ENCODE measurements around the gene AURKB. TPM values are rescaled to one million over a fixed set of nuclear protein-coding genes. Genes with fewer than 3 reads are reported as not detected.

The AURKB gene
- total RNA-seq, 2 experiments from 2014 or later: 197 to 234 TPM

GRCh38 chr17:8189711-8190477 is 20.5 kb downstream of the AURKB start, which contains the start of gene BORCS6:
Gene BORCS6 (minus strand): TSS chr17:8190180. CDS start chr17:8190140, 40 bp downstream.
- ATAC-seq: peak; percentile 70
- Mint-ChIP-seq H3K4me3 (no peak within 1 kb of the TSS), H3K27ac (no peak within 1 kb of the TSS), H3K4me1 (peaks cover 10% of the 10 kb centered on the region), H3K27me3 (no peaks in the 10 kb centered on the region), H3K9me3 (ENCODE audit: low read depth) (no peaks in the 10 kb centered on the region), H3K36me3 (no peaks in the 10 kb centered on the region)
- peak; percentile 99 for DNase-seq
- CTCF ChIA-PET: interaction anchor here (0.7 to 11.4 kb wide), 18 partner anchors 9 to 194 kb away, joined by 3 to 124 read pairs (median 4); partner anchors contain the start of genes AURKB and CTC1

GRCh38 chr17:8189041-8189710 is 21.2 kb downstream of the AURKB start:
- ATAC-seq: no peak
- no peaks in the 10 kb centered on the region for H3K9me3 Mint-ChIP-seq (ENCODE audit: low read depth)
- H3K4me3 Mint-ChIP-seq: no peak overlapping the region
- H3K27ac Mint-ChIP-seq: no peak overlapping the region
- H3K36me3 Mint-ChIP-seq: no peaks in the 10 kb centered on the region
- CTCF ChIA-PET: interaction anchor here (0.8 to 11.4 kb wide), 13 partner anchors 10 to 556 kb away, joined by 3 to 124 read pairs (median 3); partner anchors contain the start of genes AURKB, CTC1 and SLC25A35
- peaks cover 12% of the 10 kb centered on the region for H3K4me1 Mint-ChIP-seq
- H3K27me3 Mint-ChIP-seq: no peaks in the 10 kb centered on the region
- peak; percentile 57 for DNase-seq

GRCh38 chr17:8188263-8188839 is 22.0 kb downstream of the AURKB start:
- no peaks in the 10 kb centered on the region for H3K27me3 Mint-ChIP-seq
- no peak for ATAC-seq
- no peaks in the 10 kb centered on the region for H3K36me3 Mint-ChIP-seq
- CTCF ChIA-PET: interaction anchor here (0.8 to 11.4 kb wide), 15 partner anchors 12 to 557 kb away, joined by 3 to 124 read pairs (median 4); partner anchors contain the start of genes CTC1, SLC25A35 and TMEM107
- peak; percentile 59 for DNase-seq
- H3K4me1 Mint-ChIP-seq: peaks cover 16% of the 10 kb centered on the region
- H3K4me3 Mint-ChIP-seq: no peak overlapping the region
- no peak overlapping the region for H3K27ac Mint-ChIP-seq
- no peaks in the 10 kb centered on the region for H3K9me3 Mint-ChIP-seq (ENCODE audit: low read depth)

GRCh38 chr17:8187517-8188262 is 22.7 kb downstream of the AURKB start:
- CTCF ChIA-PET: interaction anchor here (1.1 to 11.4 kb wide), 17 partner anchors 8 to 558 kb away, joined by 3 to 124 read pairs (median 5); partner anchors contain the start of genes CTC1, HES7, PFAS and TMEM107
- Mint-ChIP-seq H3K27ac (no peak overlapping the region), H3K27me3 (peaks cover 4% of the 10 kb centered on the region), H3K36me3 (no peaks in the 10 kb centered on the region), H3K4me1 (peaks cover 16% of the 10 kb centered on the region), H3K4me3 (no peak overlapping the region), H3K9me3 (ENCODE audit: low read depth) (no peaks in the 10 kb centered on the region)
- peak; percentile 96 for DNase-seq
- ATAC-seq: peak; percentile 37

- H3K27me3 Mint-ChIP-seq: peaks cover 6% of the 10 kb centered on the region
These were observed 23.4 kb downstream of the AURKB start for GRCh38 chr17:8186787-8187516.

GRCh38 chr17:8186446-8186786 is 24.0 kb downstream of the AURKB start:
- Mint-ChIP-seq H3K4me1 (peaks cover 16% of the 10 kb centered on the region), H3K27ac (no peak overlapping the region), H3K4me3 (no peak overlapping the region), H3K36me3 (no peaks in the 10 kb centered on the region), H3K27me3 (peaks cover 6% of the 10 kb centered on the region), H3K9me3 (ENCODE audit: low read depth) (no peaks in the 10 kb centered on the region)
- no peak for ATAC-seq
- CTCF ChIA-PET: interaction anchor here (1.5 to 11.4 kb wide), 13 partner anchors 10 to 67 kb away, joined by 3 to 124 read pairs (median 11); partner anchors contain the start of genes AURKB, CTC1, HES7 and PFAS
- DNase-seq: no peak

More at GRCh38 chr17:8186787-8187516, 23.4 kb downstream of the AURKB start:
- H3K36me3 Mint-ChIP-seq: no peaks in the 10 kb centered on the region
- H3K27ac Mint-ChIP-seq: no peak overlapping the region
- ATAC-seq (peak; percentile 46), DNase-seq (peak; percentile 97)
- no peak overlapping the region for H3K4me3 Mint-ChIP-seq
- H3K4me1 Mint-ChIP-seq: peaks cover 16% of the 10 kb centered on the region
- no peaks in the 10 kb centered on the region for H3K9me3 Mint-ChIP-seq (ENCODE audit: low read depth)
- CTCF ChIA-PET: interaction anchor here (1.1 to 11.4 kb wide), 16 partner anchors 9 to 67 kb away, joined by 3 to 124 read pairs (median 8); partner anchors contain the start of genes AURKB, CTC1, HES7 and PFAS

GRCh38 chr17:8185582-8186445 is 24.6 kb downstream of the AURKB start:
- Mint-ChIP-seq H3K27ac (no peak overlapping the region), H3K4me1 (peaks cover 16% of the 10 kb centered on the region), H3K4me3 (no peak overlapping the region), H3K36me3 (no peaks in the 10 kb centered on the region), H3K27me3 (peaks cover 6% of the 10 kb centered on the region), H3K9me3 (ENCODE audit: low read depth) (no peaks in the 10 kb centered on the region)
- CTCF ChIA-PET: interaction anchor here (1.5 to 11.4 kb wide), 13 partner anchors 10 to 66 kb away, joined by 3 to 124 read pairs (median 11); partner anchors contain the start of genes AURKB, CTC1, HES7 and PFAS
- DNase-seq (peak; percentile 93), ATAC-seq (peak; percentile 12)

- Mint-ChIP-seq H3K4me1 (peaks cover 42% of the 10 kb centered on the region), H3K9me3 (ENCODE audit: low read depth) (no peaks in the 10 kb centered on the region), H3K4me3 (peak overlapping the region; percentile 84), H3K27me3 (no peaks in the 10 kb centered on the region), H3K27ac (peak overlapping the region; percentile 87), H3K36me3 (no peaks in the 10 kb centered on the region)
- ATAC-seq (no peak), DNase-seq (no peak)
- CTCF ChIA-PET: interaction anchor here (0.7 to 3.1 kb wide), 6 partner anchors 10 to 433 kb away, joined by 3 to 15 read pairs (median 4); partner anchors contain the start of gene BORCS6
These were observed 33.2 kb downstream of the AURKB start for GRCh38 chr17:8176998-8177731.

- CTCF ChIA-PET: interaction anchor here (0.6 to 3.1 kb wide), 7 partner anchors 9 to 660 kb away, joined by 3 to 15 read pairs (median 4); partner anchors contain the start of gene BORCS6
- DNase-seq (peak; percentile 93), ATAC-seq (peak; percentile 63)
- H3K4me1 Mint-ChIP-seq: peaks cover 43% of the 10 kb centered on the region
- no peaks in the 10 kb centered on the region for H3K27me3 Mint-ChIP-seq
- H3K9me3 Mint-ChIP-seq (ENCODE audit: low read depth): no peaks in the 10 kb centered on the region
- H3K27ac Mint-ChIP-seq: peak within 1 kb of the TSS; percentile 87
- peak within 1 kb of the TSS; percentile 84 for H3K4me3 Mint-ChIP-seq
- no peaks in the 10 kb centered on the region for H3K36me3 Mint-ChIP-seq
These were observed 34.0 kb downstream of the AURKB start, which contains the start of gene TMEM107 for GRCh38 chr17:8176197-8176940. Gene TMEM107 (minus strand): TSS chr17:8176380. CDS start chr17:8176286, 94 bp downstream.

- H3K27ac Mint-ChIP-seq: peak overlapping the region; percentile 87
- no peaks in the 10 kb centered on the region for H3K36me3 Mint-ChIP-seq
- no peaks in the 10 kb centered on the region for H3K9me3 Mint-ChIP-seq (ENCODE audit: low read depth)
- CTCF ChIA-PET: interaction anchor here (0.6 to 3.1 kb wide), 6 partner anchors 8 to 57 kb away, joined by 3 to 15 read pairs (median 4); no protein-coding TSS in a partner anchor
- no peaks in the 10 kb centered on the region for H3K27me3 Mint-ChIP-seq
- DNase-seq (no peak), ATAC-seq (peak; percentile 1)
- H3K4me1 Mint-ChIP-seq: peaks cover 41% of the 10 kb centered on the region
- peak overlapping the region; percentile 84 for H3K4me3 Mint-ChIP-seq
These were observed 34.6 kb downstream of the AURKB start for GRCh38 chr17:8175795-8176196.
